Measurements from ENCODE around the gene SUSD6.

DNA sequence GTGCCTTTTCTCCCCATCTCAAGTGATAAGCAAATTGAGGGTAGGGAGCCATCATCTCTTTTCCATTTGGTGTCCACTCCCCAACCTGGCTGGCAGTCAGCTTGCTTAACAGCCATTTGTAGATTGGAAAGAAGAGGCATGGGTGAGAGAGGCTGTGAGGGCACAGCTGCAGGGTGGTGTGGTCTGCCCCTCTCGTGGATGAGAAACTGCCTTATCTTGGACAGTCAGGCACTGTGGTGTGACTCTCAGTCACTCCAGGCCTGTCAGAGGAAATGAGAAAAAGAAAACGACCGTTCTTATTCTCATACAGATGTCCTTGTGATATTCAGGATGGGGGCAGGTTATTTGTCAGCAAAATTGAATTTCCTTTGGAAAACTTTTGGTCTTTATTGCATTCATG is 90.5 kb downstream of the SUSD6 start:
- TF ChIP-seq, protein P1, sequence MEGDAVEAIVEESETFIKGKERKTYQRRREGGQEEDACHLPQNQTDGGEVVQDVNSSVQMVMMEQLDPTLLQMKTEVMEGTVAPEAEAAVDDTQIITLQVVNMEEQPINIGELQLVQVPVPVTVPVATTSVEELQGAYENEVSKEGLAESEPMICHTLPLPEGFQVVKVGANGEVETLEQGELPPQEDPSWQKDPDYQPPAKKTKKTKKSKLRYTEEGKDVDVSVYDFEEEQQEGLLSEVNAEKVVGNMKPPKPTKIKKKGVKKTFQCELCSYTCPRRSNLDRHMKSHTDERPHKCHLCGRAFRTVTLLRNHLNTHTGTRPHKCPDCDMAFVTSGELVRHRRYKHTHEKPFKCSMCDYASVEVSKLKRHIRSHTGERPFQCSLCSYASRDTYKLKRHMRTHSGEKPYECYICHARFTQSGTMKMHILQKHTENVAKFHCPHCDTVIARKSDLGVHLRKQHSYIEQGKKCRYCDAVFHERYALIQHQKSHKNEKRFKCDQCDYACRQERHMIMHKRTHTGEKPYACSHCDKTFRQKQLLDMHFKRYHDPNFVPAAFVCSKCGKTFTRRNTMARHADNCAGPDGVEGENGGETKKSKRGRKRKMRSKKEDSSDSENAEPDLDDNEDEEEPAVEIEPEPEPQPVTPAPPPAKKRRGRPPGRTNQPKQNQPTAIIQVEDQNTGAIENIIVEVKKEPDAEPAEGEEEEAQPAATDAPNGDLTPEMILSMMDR (IDR thresholded peaks at IDR 0.05) = no peak
- no peak for TF ChIP-seq POLR2A (IDR thresholded peaks at IDR 0.05)
